NT2/D1 (cell line): ENCODE results near the gene CPED1.

Experiments
- SUZ12 ChIP-seq: IDR thresholded peaks from 2 replicates; pipeline ENCODE4 v1.6.1; 2011; ENCODE audit not compliant: insufficient read length, insufficient read depth; ENCODE audit errors: extremely low read depth
- YY1 ChIP-seq: IDR thresholded peaks from 2 replicates; pipeline ENCODE4 v1.6.1; 2011; ENCODE audit not compliant: insufficient read length, insufficient read depth
- ZNF274 ChIP-seq: IDR thresholded peaks from 2 replicates; pipeline ENCODE4 v1.6.1; 2011; ENCODE audit warnings: mild to moderate bottlenecking, low read depth, low read length

GRCh38 chr7:121020249-121020988 lies 31.9 kb downstream of the CPED1 start:
- TF ChIP-seq YY1 (no peak), ZNF274 (no peak), SUZ12 (no peak)
